IPS-NIHi7 (cell line): ENCODE results near the gene PTPRN2.

Experiments
- DNase-seq: peaks from one replicate; pipeline ENCODE4 v3.0.0; 2012; ENCODE audit warnings: mixed read lengths; ENCODE audit errors: extremely low spot score

The PTPRN2 gene

GRCh38 chr7:157685430-157686284 is 902.0 kb downstream of the PTPRN2 start:
- DNase-seq = no peak

GRCh38 chr7:157684909-157685429 is 902.7 kb downstream of the PTPRN2 start:
- DNase-seq = no peak

GRCh38 chr7:157684157-157684908 is 903.3 kb downstream of the PTPRN2 start:
- no peak for DNase-seq

GRCh38 chr7:157683747-157684156 is 903.9 kb downstream of the PTPRN2 start:
- no peak for DNase-seq

GRCh38 chr7:157682946-157683746 is 904.5 kb downstream of the PTPRN2 start:
- no peak for DNase-seq

- no peak for DNase-seq
These were observed 905.3 kb downstream of the PTPRN2 start for GRCh38 chr7:157682064-157682945.

- no peak for DNase-seq
These were observed 908.0 kb downstream of the PTPRN2 start for GRCh38 chr7:157679607-157680006.

- DNase-seq = no peak
These were observed 909.1 kb downstream of the PTPRN2 start for GRCh38 chr7:157678501-157678900.

- DNase-seq = no peak
These were observed 911.0 kb downstream of the PTPRN2 start for GRCh38 chr7:157676456-157677255.

GRCh38 chr7:157676001-157676400 is 911.6 kb downstream of the PTPRN2 start:
- no peak for DNase-seq

- no peak for DNase-seq
These were observed 912.1 kb downstream of the PTPRN2 start for GRCh38 chr7:157675427-157675927.

GRCh38 chr7:157674715-157675426 is 912.8 kb downstream of the PTPRN2 start:
- no peak for DNase-seq

GRCh38 chr7:157674027-157674714 is 913.5 kb downstream of the PTPRN2 start:
- DNase-seq = no peak

- DNase-seq = no peak
These were observed 914.0 kb downstream of the PTPRN2 start for GRCh38 chr7:157673573-157673972.

- DNase-seq = no peak
These were observed 916.0 kb downstream of the PTPRN2 start for GRCh38 chr7:157671358-157672255.

GRCh38 chr7:157670490-157671357 is 916.9 kb downstream of the PTPRN2 start:
- no peak for DNase-seq
